ENCODE results near the gene LGALS8. TPM values are rescaled to one million over a fixed set of nuclear protein-coding genes. Genes with fewer than 3 reads are reported as not detected.

Gene LGALS8
- total RNA-seq, 1 experiment from 2014 or later, result 30.7 TPM

- no peaks in the 10 kb centered on the region for H3K79me2 ChIP-seq (ENCODE audit: insufficient read depth, low read length)
- POLR2A ChIA-PET, result no interaction called here
- no peak overlapping the region for H2AFZ ChIP-seq (ENCODE audit: low read depth, low read length, poor library complexity, severe bottlenecking)
- H3K27me3 ChIP-seq (ENCODE audit: insufficient read depth, low read length), result no peaks in the 10 kb centered on the region
- DNase-seq (ENCODE audit: low read depth, low spot score) (no peak), ATAC-seq (no peak)
- intact Hi-C loops (cut with micrococcal nuclease), result no loop called here
- peaks cover 33 to 59% of the 10 kb centered on the region in 2 experiments for H3K36me3 ChIP-seq (ENCODE audit: control insufficient read depth in 1 of 2, insufficient read depth in 2 of 2, low read length in 2 of 2)
- H3K4me2 ChIP-seq (ENCODE audit: low read length), result no peak overlapping the region
- no peaks in the 10 kb centered on the region for H3K4me1 ChIP-seq (ENCODE audit: control insufficient read depth in 1 of 2, insufficient read depth in 2 of 2, low read length in 2 of 2)
- CTCF ChIA-PET, result no interaction called here
- no peaks in the 10 kb centered on the region for H3K9me3 ChIP-seq (ENCODE audit: control insufficient read depth in 1 of 2, insufficient read depth in 1 of 2, low read depth in 1 of 2, low read length in 2 of 2)
- H3K4me3 ChIP-seq (replicated peaks in 1 of 2; ENCODE audit: low read depth in 1 of 2, low read length in 2 of 2), result no peak overlapping the region
- H4K20me1 ChIP-seq (ENCODE audit: insufficient read depth), result no peaks in the 10 kb centered on the region
- no peak overlapping the region for H3K9ac ChIP-seq (ENCODE audit: low read length)
- BruUV-seq (replicated peaks), result no TSS peak
- no peaks in the 10 kb centered on the region for H3K9me2 ChIP-seq (ENCODE audit: insufficient read depth)
- RAD21 ChIA-PET (ENCODE audit: low non-redundant PET in 1 of 2, low total read pairs in 2 of 2, uncharacterized antibody in 2 of 2, unreplicated experiment in 2 of 2), result no interaction called here
- TF ChIP-seq EGR1 (IDR thresholded peaks at IDR 0.05; ENCODE audit: low read depth) (no peak), RAD21 (IDR thresholded peaks at IDR 0.05; ENCODE audit: low read depth) (no peak), POLR2AphosphoS5 (IDR thresholded peaks at IDR 0.05; ENCODE audit: low read depth, low read length) (no peak), ELF1 (IDR thresholded peaks at IDR 0.05; ENCODE audit: borderline replicate concordance, low read depth) (no peak), POLR2A (IDR thresholded peaks at IDR 0.05; ENCODE audit: borderline replicate concordance, extremely low read depth, insufficient read depth, insufficient read length) (no peak), CEBPB (IDR thresholded peaks at IDR 0.05; ENCODE audit: low read depth) (no peak), MAX (IDR thresholded peaks at IDR 0.05) (no peak), REST (IDR thresholded peaks at IDR 0.05; ENCODE audit: low read depth) (no peak), SIN3A (IDR thresholded peaks at IDR 0.05; ENCODE audit: low read depth) (no peak), ZFX (IDR thresholded peaks at IDR 0.05) (no peak), YY1 (IDR thresholded peaks at IDR 0.05; ENCODE audit: extremely low read depth, insufficient replicate concordance, low read depth, low read length) (no peak), EZH2 (IDR thresholded peaks at IDR 0.05) (no peak), FOSL1 (IDR thresholded peaks at IDR 0.05; ENCODE audit: low read depth) (no peak), SRF (IDR thresholded peaks at IDR 0.05; ENCODE audit: low read depth) (no peak), TCF7L2 (IDR thresholded peaks at IDR 0.05; ENCODE audit: borderline replicate concordance, extremely low read depth, insufficient read depth, insufficient read length) (no peak), ZNF274 (IDR thresholded peaks at IDR 0.05; ENCODE audit: low read depth, low read length) (no peak), ZBTB33 (IDR thresholded peaks at IDR 0.05; ENCODE audit: extremely low read depth, insufficient replicate concordance, low read length) (no peak), CBX3 (IDR thresholded peaks at IDR 0.05; ENCODE audit: low read depth) (no peak), ATF3 (IDR thresholded peaks at IDR 0.05) (no peak), CTCF (IDR thresholded peaks at IDR 0.05 in 2 of 3, conservative IDR thresholded peaks at IDR 0.05 in 1 of 3; ENCODE audit: borderline replicate concordance in 1 of 3, insufficient read depth in 1 of 3, low read depth in 2 of 3, low read length in 2 of 3) (no peak)
- no peak overlapping the region for H3K27ac ChIP-seq (ENCODE audit: low read depth, low read length)
Measured at GRCh38 chr1:236561976-236562375, 38.2 kb downstream of the LGALS8 start.
